Measurements from ENCODE around the gene NOL3. TPM values are rescaled to one million over a fixed set of nuclear protein-coding genes. Genes with fewer than 3 reads are reported as not detected.

NOL3 gene
- total and polyA plus RNA-seq, 2 of the 13 experiments (the other 11 are each of a cell fraction or from before 2014, with no cell fraction given) = 5.7 to 20.5 TPM

DNA sequence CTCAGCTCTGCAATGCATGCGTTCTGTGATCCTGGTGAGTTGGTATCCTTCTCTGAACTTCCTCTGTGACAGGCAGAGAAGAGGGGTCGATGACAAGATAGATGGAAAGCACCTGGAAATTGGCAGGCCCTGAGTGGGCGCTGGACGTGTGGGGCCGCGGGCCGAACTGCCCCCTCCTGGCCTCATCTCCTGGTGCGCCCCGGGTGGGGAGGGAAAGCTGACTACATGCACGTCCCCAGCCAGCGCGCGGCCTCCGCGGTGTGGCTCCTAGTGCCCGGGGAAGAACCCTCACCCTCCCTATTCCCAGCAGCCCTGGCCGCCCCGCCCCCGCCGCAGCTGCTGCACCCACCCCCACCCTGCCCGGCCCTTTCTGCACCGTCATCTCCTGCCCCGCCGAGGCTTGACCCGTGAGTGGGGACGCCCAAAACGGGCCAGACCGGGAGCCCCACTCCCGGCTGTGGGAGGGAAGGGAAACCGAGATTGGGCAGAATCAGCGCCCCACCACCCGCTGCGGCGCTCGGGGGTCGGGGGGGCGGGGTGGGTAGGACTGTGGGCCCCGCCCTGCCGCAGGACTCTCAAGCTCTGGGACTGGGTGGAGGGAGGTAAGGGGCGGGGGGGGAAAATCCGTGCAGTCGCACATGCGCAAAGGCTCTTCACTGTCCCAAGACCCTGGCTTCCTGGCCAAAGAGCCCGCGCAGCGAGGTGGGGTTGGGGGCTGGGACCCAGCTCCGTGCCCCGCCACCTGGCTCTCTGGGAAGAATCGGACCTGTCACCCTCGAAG lies at the start of gene NOL3 (continued):
- no peak for TF ChIP-seq ZBTB8A (CRISPR knock-in tag; IDR thresholded peaks at IDR 0.05; ENCODE audit: borderline replicate concordance, low read depth)
- TF ChIP-seq ZNF572 (CRISPR knock-in tag; IDR thresholded peaks at IDR 0.05) = 0 out of 2 replicates have a peak, but pooled peaks have one; percentile 13
- TF ChIP-seq NFRKB (IDR thresholded peaks at IDR 0.05) = no peak
- TF ChIP-seq DNMT1 (CRISPR knock-in tag; IDR thresholded peaks at IDR 0.05) = peak; percentile 36; the same call in 1 of the 2 replicates
- peak; percentile 79 for TF ChIP-seq POLR2G (IDR thresholded peaks at IDR 0.05; ENCODE audit: low read depth, low read length)
- TF ChIP-seq DMAP1 (CRISPR knock-in tag; IDR thresholded peaks at IDR 0.05) = peak; percentile 78
- no peak; the same call in 1 of the 2 replicates for TF ChIP-seq PHF20 (CRISPR knock-in tag; IDR thresholded peaks at IDR 0.05)
- TF ChIP-seq ZBTB3 (CRISPR knock-in tag; IDR thresholded peaks at IDR 0.05; ENCODE audit: borderline replicate concordance, low read depth) = no peak
- no peak for TF ChIP-seq HCFC1 (IDR thresholded peaks at IDR 0.05; ENCODE audit: low read depth, low read length)
- TF ChIP-seq HOXD1 (CRISPR knock-in tag; IDR thresholded peaks at IDR 0.05) = peak; percentile 49; the same call in 1 of the 2 replicates
- peak; percentile 88 for TF ChIP-seq SPEN (CRISPR knock-in tag; IDR thresholded peaks at IDR 0.05; ENCODE audit: low read depth)
- no peak for TF ChIP-seq ZNF841 (CRISPR knock-in tag; IDR thresholded peaks at IDR 0.05; ENCODE audit: borderline replicate concordance)
- TF ChIP-seq NFKB2 (CRISPR knock-in tag; IDR thresholded peaks at IDR 0.05; ENCODE audit: borderline replicate concordance) = no peak
- peak; percentile 81 for TF ChIP-seq POLR2AphosphoS5 (IDR thresholded peaks at IDR 0.05; ENCODE audit: low read depth, low read length)
- no peak for TF ChIP-seq FOSL1 (CRISPR knock-in tag; IDR thresholded peaks at IDR 0.05; ENCODE audit: borderline replicate concordance)
- TF ChIP-seq, protein P1, sequence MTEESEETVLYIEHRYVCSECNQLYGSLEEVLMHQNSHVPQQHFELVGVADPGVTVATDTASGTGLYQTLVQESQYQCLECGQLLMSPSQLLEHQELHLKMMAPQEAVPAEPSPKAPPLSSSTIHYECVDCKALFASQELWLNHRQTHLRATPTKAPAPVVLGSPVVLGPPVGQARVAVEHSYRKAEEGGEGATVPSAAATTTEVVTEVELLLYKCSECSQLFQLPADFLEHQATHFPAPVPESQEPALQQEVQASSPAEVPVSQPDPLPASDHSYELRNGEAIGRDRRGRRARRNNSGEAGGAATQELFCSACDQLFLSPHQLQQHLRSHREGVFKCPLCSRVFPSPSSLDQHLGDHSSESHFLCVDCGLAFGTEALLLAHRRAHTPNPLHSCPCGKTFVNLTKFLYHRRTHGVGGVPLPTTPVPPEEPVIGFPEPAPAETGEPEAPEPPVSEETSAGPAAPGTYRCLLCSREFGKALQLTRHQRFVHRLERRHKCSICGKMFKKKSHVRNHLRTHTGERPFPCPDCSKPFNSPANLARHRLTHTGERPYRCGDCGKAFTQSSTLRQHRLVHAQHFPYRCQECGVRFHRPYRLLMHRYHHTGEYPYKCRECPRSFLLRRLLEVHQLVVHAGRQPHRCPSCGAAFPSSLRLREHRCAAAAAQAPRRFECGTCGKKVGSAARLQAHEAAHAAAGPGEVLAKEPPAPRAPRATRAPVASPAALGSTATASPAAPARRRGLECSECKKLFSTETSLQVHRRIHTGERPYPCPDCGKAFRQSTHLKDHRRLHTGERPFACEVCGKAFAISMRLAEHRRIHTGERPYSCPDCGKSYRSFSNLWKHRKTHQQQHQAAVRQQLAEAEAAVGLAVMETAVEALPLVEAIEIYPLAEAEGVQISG (CRISPR knock-in tag; IDR thresholded peaks at IDR 0.05) = no peak; the same call in 1 of the 2 replicates
- no peak for TF ChIP-seq ZMYM2 (CRISPR knock-in tag; IDR thresholded peaks at IDR 0.05)
- TF ChIP-seq MYNN (CRISPR knock-in tag; IDR thresholded peaks at IDR 0.05; ENCODE audit: low read depth) = no peak
- no peak for TF ChIP-seq CBX2 (IDR thresholded peaks at IDR 0.05; ENCODE audit: low read depth, low read length)
- no peak for TF ChIP-seq CBX2 (CRISPR knock-in tag; IDR thresholded peaks at IDR 0.05; ENCODE audit: low read depth)
- no peak for TF ChIP-seq SOX6 (IDR thresholded peaks at IDR 0.05)
- TF ChIP-seq SOX6 (CRISPR knock-in tag; IDR thresholded peaks at IDR 0.05) = peak; percentile 45; the same call in 1 of the 2 replicates
- TF ChIP-seq ASH2L (IDR thresholded peaks at IDR 0.05; ENCODE audit: insufficient read length, low read depth, low read length) = peak; percentile 42
- 0 out of 2 replicates have a peak, but pooled peaks have one; percentile 12 for TF ChIP-seq ZNF235 (CRISPR knock-in tag; IDR thresholded peaks at IDR 0.05; ENCODE audit: borderline replicate concordance)
- TF ChIP-seq ZNF34 (CRISPR knock-in tag; IDR thresholded peaks at IDR 0.05; ENCODE audit: borderline replicate concordance) = no peak
- no peak; the same call in none of the 2 replicates for TF ChIP-seq ZFP91 (CRISPR knock-in tag; IDR thresholded peaks at IDR 0.05; ENCODE audit: borderline replicate concordance)
- TF ChIP-seq GPN1 (CRISPR knock-in tag; IDR thresholded peaks at IDR 0.05; ENCODE audit: borderline replicate concordance) = no peak
- TF ChIP-seq SALL1 (CRISPR knock-in tag; IDR thresholded peaks at IDR 0.05) = peak; percentile 41; the same call in 1 of the 2 replicates
- no peak for TF ChIP-seq ZSCAN22 (CRISPR knock-in tag; IDR thresholded peaks at IDR 0.05)
